ENCODE results near the gene PCDHB1.
A peak's percentile ranks its signal among the peaks of the same experiment; 100 is the strongest.
"Not testable (repeated sequence)": the region's sequence is repeated elsewhere in the genome, so short reads cannot be mapped to it uniquely, and the experiment has no call there.

PCDHB1 gene

GRCh38 chr5:141100243-141100805, 49.1 kb downstream of the PCDHB1 start, which contains the start of gene PCDHB3:
Gene PCDHB3 (plus strand): TSS chr5:141100473. CDS start chr5:141100650, 177 bp downstream.
- no peak within 1 kb of the TSS for H3K4me3 ChIP-seq (ENCODE audit: low read depth, low read length)
- DNase-seq (ENCODE audit: low read depth), result peak; percentile 2
- TF ChIP-seq CTCF (conservative IDR thresholded peaks at IDR 0.05; ENCODE audit: low read depth, low read length), result peak; percentile 3

- TF ChIP-seq CTCF (conservative IDR thresholded peaks at IDR 0.05; ENCODE audit: low read depth, low read length), result no peak
- H3K4me3 ChIP-seq (ENCODE audit: low read depth, low read length), result no peak overlapping the region
- DNase-seq (ENCODE audit: low read depth), result no peak
Measured at GRCh38 chr5:141101059-141101458, 49.9 kb downstream of the PCDHB1 start.

GRCh38 chr5:141102070-141102469, 50.9 kb downstream of the PCDHB1 start:
- DNase-seq (ENCODE audit: low read depth); H3K4me3 ChIP-seq (ENCODE audit: low read depth, low read length): not testable (repeated sequence)

- not testable (repeated sequence) for DNase-seq (ENCODE audit: low read depth); H3K4me3 ChIP-seq (ENCODE audit: low read depth, low read length)
Measured at GRCh38 chr5:141102471-141102870, 51.3 kb downstream of the PCDHB1 start.

GRCh38 chr5:141105350-141105749, 54.2 kb downstream of the PCDHB1 start:
- no peak overlapping the region for H3K4me3 ChIP-seq (ENCODE audit: low read depth, low read length)
- DNase-seq (ENCODE audit: low read depth), result no peak
- no peak for TF ChIP-seq CTCF (conservative IDR thresholded peaks at IDR 0.05; ENCODE audit: low read depth, low read length)

Data from choroid plexus epithelial cell (primary cell).